K562 (cell line): ENCODE measurements around the gene ZMYND12.

ENCODE experiments used
- CTCF ChIP-seq, 3 experiments: IDR thresholded peaks in 2 of 3; conservative IDR thresholded peaks in 1 of 3; 2 replicates each; pipeline ENCODE4 v1.5.1; 2011 to 2012; ENCODE audit warnings: low read length in 3 of 3, mild to moderate bottlenecking in 3 of 3, control low read depth in 2 of 3, improper control_type of control experiment in 1 of 3, inconsistent platforms in 1 of 3, low read depth in 1 of 3, mixed read lengths in 1 of 3, moderate library complexity in 1 of 3; ENCODE audit not compliant: insufficient read depth in 2 of 3
- RBM22 ChIP-seq: fragments of 200-400 bp; formaldehyde crosslinking; IDR thresholded peaks from 2 replicates; pipeline ENCODE4 v1.6.1; 2018; ENCODE audit warnings: low read length, low read depth; ENCODE audit not compliant: poor library complexity, severe bottlenecking
- TCF7 ChIP-seq: sonication (generic); IDR thresholded peaks from 2 replicates; pipeline ENCODE4 v1.6.1; 2016; ENCODE audit warnings: antibody characterized with exemption, borderline replicate concordance

- no peak for TF ChIP-seq TCF7
- TF ChIP-seq RBM22, result no peak
- no peak for TF ChIP-seq CTCF (IDR thresholded peaks at IDR 0.05 in 2 of 3, conservative IDR thresholded peaks at IDR 0.05 in 1 of 3; ENCODE audit: insufficient read depth in 2 of 3, low read depth in 1 of 3, low read length in 3 of 3)
Observed at GRCh38 chr1:42422737-42423136, 33.1 kb downstream of the ZMYND12 start.
